GM23338 (cell line): Measurements from ENCODE around the gene GRIN2A.

Experiments
- EZH2 ChIP-seq: fragments of 200-600 bp; sonication (generic); IDR thresholded peaks from one replicate; pipeline ENCODE4 v1.8.0; 2017; ENCODE audit warnings: antibody characterized with exemption, mild to moderate bottlenecking, low read depth; ENCODE audit not compliant: unreplicated experiment
- EZH2phosphoT487 ChIP-seq: fragments of 200-600 bp; sonication (generic); IDR thresholded peaks from one replicate; pipeline ENCODE4 v1.8.1; 2018; ENCODE audit warnings: antibody characterized with exemption; ENCODE audit not compliant: unreplicated experiment
- JUNB ChIP-seq: IDR thresholded peaks from one replicate; pipeline ENCODE4 v1.6.1; 2016; ENCODE audit warnings: antibody characterized with exemption; ENCODE audit not compliant: unreplicated experiment
- POLR2AphosphoS5 ChIP-seq: IDR thresholded peaks from 2 replicates; pipeline ENCODE4 v1.6.1; 2016; ENCODE audit warnings: antibody characterized with exemption, low read depth
- STAT1 ChIP-seq: IDR thresholded peaks from one replicate; pipeline ENCODE4 v1.6.1; 2016; ENCODE audit warnings: antibody characterized with exemption; ENCODE audit not compliant: unreplicated experiment
- ZNF331 ChIP-seq: fragments of 250-450 bp; sonication (Bioruptor Pico); IDR thresholded peaks from 2 replicates; pipeline ENCODE4 v1.5.0; 2020; ENCODE audit warnings: low read depth, mild to moderate bottlenecking, moderate library complexity
- TF ChIP-seq, protein P1 (sequence below), 2 experiments: fragments of 200-600 bp in 1 of 2; sonication (generic) in 1 of 2; conservative IDR thresholded peaks; 2 replicates each; pipeline versions ENCODE4 v1.5.1 to v1.6.1; 2016 to 2017; ENCODE audit warnings: antibody characterized with exemption in 2 of 2, low read depth in 2 of 2, mild to moderate bottlenecking in 2 of 2, moderate library complexity in 1 of 2
- TF ChIP-seq, protein P2 (sequence below): IDR thresholded peaks from one replicate; pipeline ENCODE4 v1.6.1; 2018; ENCODE audit warnings: antibody characterized with exemption; ENCODE audit not compliant: unreplicated experiment
- TF ChIP-seq, protein P3 (sequence below): fragments of 250-450 bp; sonication (Bioruptor Pico); IDR thresholded peaks from 2 replicates; pipeline ENCODE4 v1.5.0; 2020; ENCODE audit warnings: mild to moderate bottlenecking, moderate library complexity

DNA sequence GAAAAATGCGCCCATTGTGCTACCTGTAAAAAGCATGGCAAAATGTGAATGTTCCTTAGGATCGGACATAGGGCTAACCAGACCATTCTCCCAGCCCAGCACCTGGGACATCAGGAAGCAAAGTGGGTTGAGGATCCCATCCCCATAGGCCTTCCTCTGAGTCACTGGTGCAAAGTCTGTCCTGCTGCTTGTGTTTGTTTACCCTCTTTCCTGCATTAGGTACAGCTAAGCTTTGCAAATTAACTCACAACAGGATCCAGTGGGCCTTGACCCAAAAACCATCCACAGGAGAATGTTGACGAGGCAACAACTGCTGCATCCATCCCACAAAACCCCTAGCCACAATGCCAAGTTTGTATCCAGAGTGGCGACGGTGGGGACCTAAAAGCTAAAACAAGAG, 106.2 kb downstream of the GRIN2A start:
- TF ChIP-seq EZH2phosphoT487: no peak
- TF ChIP-seq, protein P1, sequence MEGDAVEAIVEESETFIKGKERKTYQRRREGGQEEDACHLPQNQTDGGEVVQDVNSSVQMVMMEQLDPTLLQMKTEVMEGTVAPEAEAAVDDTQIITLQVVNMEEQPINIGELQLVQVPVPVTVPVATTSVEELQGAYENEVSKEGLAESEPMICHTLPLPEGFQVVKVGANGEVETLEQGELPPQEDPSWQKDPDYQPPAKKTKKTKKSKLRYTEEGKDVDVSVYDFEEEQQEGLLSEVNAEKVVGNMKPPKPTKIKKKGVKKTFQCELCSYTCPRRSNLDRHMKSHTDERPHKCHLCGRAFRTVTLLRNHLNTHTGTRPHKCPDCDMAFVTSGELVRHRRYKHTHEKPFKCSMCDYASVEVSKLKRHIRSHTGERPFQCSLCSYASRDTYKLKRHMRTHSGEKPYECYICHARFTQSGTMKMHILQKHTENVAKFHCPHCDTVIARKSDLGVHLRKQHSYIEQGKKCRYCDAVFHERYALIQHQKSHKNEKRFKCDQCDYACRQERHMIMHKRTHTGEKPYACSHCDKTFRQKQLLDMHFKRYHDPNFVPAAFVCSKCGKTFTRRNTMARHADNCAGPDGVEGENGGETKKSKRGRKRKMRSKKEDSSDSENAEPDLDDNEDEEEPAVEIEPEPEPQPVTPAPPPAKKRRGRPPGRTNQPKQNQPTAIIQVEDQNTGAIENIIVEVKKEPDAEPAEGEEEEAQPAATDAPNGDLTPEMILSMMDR (conservative IDR thresholded peaks at IDR 0.05; ENCODE audit: low read depth in 2 of 2): no peak
- TF ChIP-seq, protein P2, sequence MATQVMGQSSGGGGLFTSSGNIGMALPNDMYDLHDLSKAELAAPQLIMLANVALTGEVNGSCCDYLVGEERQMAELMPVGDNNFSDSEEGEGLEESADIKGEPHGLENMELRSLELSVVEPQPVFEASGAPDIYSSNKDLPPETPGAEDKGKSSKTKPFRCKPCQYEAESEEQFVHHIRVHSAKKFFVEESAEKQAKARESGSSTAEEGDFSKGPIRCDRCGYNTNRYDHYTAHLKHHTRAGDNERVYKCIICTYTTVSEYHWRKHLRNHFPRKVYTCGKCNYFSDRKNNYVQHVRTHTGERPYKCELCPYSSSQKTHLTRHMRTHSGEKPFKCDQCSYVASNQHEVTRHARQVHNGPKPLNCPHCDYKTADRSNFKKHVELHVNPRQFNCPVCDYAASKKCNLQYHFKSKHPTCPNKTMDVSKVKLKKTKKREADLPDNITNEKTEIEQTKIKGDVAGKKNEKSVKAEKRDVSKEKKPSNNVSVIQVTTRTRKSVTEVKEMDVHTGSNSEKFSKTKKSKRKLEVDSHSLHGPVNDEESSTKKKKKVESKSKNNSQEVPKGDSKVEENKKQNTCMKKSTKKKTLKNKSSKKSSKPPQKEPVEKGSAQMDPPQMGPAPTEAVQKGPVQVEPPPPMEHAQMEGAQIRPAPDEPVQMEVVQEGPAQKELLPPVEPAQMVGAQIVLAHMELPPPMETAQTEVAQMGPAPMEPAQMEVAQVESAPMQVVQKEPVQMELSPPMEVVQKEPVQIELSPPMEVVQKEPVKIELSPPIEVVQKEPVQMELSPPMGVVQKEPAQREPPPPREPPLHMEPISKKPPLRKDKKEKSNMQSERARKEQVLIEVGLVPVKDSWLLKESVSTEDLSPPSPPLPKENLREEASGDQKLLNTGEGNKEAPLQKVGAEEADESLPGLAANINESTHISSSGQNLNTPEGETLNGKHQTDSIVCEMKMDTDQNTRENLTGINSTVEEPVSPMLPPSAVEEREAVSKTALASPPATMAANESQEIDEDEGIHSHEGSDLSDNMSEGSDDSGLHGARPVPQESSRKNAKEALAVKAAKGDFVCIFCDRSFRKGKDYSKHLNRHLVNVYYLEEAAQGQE: no peak
- no peak for TF ChIP-seq STAT1
- no peak for TF ChIP-seq POLR2AphosphoS5
- TF ChIP-seq JUNB: no peak
- no peak for TF ChIP-seq EZH2
- TF ChIP-seq, protein P3, sequence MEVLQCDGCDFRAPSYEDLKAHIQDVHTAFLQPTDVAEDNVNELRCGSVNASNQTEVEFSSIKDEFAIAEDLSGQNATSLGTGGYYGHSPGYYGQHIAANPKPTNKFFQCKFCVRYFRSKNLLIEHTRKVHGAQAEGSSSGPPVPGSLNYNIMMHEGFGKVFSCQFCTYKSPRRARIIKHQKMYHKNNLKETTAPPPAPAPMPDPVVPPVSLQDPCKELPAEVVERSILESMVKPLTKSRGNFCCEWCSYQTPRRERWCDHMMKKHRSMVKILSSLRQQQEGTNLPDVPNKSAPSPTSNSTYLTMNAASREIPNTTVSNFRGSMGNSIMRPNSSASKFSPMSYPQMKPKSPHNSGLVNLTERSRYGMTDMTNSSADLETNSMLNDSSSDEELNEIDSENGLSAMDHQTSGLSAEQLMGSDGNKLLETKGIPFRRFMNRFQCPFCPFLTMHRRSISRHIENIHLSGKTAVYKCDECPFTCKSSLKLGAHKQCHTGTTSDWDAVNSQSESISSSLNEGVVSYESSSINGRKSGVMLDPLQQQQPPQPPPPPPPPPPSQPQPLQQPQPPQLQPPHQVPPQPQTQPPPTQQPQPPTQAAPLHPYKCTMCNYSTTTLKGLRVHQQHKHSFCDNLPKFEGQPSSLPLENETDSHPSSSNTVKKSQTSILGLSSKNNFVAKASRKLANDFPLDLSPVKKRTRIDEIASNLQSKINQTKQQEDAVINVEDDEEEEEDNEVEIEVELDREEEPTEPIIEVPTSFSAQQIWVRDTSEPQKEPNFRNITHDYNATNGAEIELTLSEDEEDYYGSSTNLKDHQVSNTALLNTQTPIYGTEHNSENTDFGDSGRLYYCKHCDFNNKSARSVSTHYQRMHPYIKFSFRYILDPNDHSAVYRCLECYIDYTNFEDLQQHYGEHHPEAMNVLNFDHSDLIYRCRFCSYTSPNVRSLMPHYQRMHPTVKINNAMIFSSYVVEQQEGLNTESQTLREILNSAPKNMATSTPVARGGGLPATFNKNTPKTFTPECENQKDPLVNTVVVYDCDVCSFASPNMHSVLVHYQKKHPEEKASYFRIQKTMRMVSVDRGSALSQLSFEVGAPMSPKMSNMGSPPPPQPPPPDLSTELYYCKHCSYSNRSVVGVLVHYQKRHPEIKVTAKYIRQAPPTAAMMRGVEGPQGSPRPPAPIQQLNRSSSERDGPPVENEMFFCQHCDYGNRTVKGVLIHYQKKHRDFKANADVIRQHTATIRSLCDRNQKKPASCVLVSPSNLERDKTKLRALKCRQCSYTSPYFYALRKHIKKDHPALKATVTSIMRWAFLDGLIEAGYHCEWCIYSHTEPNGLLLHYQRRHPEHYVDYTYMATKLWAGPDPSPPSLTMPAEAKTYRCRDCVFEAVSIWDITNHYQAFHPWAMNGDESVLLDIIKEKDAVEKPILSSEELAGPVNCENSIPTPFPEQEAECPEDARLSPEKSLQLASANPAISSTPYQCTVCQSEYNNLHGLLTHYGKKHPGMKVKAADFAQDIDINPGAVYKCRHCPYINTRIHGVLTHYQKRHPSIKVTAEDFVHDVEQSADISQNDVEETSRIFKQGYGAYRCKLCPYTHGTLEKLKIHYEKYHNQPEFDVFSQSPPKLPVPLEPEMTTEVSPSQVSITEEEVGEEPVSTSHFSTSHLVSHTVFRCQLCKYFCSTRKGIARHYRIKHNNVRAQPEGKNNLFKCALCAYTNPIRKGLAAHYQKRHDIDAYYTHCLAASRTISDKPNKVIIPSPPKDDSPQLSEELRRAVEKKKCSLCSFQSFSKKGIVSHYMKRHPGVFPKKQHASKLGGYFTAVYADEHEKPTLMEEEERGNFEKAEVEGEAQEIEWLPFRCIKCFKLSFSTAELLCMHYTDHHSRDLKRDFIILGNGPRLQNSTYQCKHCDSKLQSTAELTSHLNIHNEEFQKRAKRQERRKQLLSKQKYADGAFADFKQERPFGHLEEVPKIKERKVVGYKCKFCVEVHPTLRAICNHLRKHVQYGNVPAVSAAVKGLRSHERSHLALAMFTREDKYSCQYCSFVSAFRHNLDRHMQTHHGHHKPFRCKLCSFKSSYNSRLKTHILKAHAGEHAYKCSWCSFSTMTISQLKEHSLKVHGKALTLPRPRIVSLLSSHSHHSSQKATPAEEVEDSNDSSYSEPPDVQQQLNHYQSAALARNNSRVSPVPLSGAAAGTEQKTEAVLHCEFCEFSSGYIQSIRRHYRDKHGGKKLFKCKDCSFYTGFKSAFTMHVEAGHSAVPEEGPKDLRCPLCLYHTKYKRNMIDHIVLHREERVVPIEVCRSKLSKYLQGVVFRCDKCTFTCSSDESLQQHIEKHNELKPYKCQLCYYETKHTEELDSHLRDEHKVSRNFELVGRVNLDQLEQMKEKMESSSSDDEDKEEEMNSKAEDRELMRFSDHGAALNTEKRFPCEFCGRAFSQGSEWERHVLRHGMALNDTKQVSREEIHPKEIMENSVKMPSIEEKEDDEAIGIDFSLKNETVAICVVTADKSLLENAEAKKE (CRISPR knock-in tag): no peak
- no peak for TF ChIP-seq ZNF331 (CRISPR knock-in tag)
